ENCODE results near the gene LAMA5. TPM values are rescaled to one million over a fixed set of nuclear protein-coding genes. Genes with fewer than 3 reads are reported as not detected.

The LAMA5 gene
- total RNA-seq, 2 donors from 2014 or later, result 315 to 369 TPM

DNA sequence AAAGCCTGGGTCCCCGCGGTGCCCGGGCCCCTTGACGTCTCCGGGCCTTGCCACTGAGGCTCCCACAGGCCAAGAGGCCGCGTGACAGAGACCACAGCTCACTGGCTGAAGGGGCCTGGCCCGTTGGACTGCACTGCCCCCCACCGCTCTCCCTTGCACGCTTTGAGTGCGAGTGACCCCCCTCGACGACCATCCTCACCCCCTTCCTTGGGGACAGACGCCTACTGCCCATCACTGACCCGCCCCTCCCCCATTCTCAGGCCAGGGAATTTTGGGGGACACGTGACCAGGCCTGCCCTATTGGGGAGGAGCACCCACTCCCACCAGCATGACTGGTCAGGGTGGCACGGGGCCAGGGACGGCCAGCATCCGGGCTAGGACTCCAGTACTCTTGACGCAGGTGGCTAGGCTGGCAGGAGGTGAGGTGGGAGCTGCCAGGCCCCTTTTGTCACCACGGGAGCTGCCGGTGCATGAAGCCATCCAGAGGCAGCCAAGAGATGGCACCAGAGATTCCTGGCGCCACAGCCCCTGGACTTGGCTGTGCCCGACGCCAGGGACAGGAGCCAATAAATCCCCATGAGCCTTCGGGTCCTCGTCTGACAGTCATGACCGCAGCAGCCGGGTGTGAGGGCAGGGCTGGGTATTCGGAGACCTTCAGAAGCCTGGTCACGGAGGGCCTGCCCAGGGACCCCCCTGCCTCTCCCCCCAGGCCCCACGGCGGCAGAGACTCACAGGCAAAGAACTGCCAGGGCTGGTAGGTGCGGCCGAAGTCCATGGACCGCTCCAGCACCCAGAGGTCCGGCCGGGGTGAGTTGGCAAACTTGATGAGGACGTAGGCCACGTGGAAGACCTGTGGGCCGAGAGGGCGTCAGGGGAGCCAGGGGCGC lies 14.5 kb downstream of the LAMA5 start:
- TF ChIP-seq, protein P1, sequence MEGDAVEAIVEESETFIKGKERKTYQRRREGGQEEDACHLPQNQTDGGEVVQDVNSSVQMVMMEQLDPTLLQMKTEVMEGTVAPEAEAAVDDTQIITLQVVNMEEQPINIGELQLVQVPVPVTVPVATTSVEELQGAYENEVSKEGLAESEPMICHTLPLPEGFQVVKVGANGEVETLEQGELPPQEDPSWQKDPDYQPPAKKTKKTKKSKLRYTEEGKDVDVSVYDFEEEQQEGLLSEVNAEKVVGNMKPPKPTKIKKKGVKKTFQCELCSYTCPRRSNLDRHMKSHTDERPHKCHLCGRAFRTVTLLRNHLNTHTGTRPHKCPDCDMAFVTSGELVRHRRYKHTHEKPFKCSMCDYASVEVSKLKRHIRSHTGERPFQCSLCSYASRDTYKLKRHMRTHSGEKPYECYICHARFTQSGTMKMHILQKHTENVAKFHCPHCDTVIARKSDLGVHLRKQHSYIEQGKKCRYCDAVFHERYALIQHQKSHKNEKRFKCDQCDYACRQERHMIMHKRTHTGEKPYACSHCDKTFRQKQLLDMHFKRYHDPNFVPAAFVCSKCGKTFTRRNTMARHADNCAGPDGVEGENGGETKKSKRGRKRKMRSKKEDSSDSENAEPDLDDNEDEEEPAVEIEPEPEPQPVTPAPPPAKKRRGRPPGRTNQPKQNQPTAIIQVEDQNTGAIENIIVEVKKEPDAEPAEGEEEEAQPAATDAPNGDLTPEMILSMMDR (conservative IDR thresholded peaks at IDR 0.05), result no peak
- no peak for DNase-seq
- no peak overlapping the region for H3K9ac ChIP-seq (ENCODE audit: extremely low read depth, low read length, poor library complexity, severe bottlenecking)
- H3K4me1 Mint-ChIP-seq, result peaks cover 7% of the 10 kb centered on the region
- peaks cover 14% of the 10 kb centered on the region for H3K4me1 ChIP-seq (ENCODE audit: control insufficient read depth, insufficient read depth, low read length)
- no peak overlapping the region for H3K27ac Mint-ChIP-seq
- H3K27me3 Mint-ChIP-seq (ENCODE audit: insufficient read depth), result no peaks in the 10 kb centered on the region
- no peaks in the 10 kb centered on the region for H3K27me3 ChIP-seq (ENCODE audit: control insufficient read depth, insufficient read depth, low read length, poor library complexity, severe bottlenecking)
- peaks cover 54% of the 10 kb centered on the region for H3K36me3 ChIP-seq (ENCODE audit: control insufficient read depth, insufficient read depth, low read length)
- peaks cover 37% of the 10 kb centered on the region for H3K36me3 Mint-ChIP-seq (ENCODE audit: low read depth)
- no peak overlapping the region for H3K27ac ChIP-seq (ENCODE audit: low read depth, low read length)
- peaks cover 9% of the 10 kb centered on the region for H3K9me3 ChIP-seq (ENCODE audit: control insufficient read depth, low read length)
- no peak overlapping the region for H3K4me3 ChIP-seq (ENCODE audit: low read length)
- WGBS, 2 experiments (ENCODE audit: insufficient coverage in 1 of 2, insufficient read length in 1 of 2), result 92 to 94% methylated on average over 33 to 42 of the region's 43 CpGs
- H3K4me3 Mint-ChIP-seq, result no peak overlapping the region
- H3K9me3 Mint-ChIP-seq, result peaks cover 14% of the 10 kb centered on the region

DNA sequence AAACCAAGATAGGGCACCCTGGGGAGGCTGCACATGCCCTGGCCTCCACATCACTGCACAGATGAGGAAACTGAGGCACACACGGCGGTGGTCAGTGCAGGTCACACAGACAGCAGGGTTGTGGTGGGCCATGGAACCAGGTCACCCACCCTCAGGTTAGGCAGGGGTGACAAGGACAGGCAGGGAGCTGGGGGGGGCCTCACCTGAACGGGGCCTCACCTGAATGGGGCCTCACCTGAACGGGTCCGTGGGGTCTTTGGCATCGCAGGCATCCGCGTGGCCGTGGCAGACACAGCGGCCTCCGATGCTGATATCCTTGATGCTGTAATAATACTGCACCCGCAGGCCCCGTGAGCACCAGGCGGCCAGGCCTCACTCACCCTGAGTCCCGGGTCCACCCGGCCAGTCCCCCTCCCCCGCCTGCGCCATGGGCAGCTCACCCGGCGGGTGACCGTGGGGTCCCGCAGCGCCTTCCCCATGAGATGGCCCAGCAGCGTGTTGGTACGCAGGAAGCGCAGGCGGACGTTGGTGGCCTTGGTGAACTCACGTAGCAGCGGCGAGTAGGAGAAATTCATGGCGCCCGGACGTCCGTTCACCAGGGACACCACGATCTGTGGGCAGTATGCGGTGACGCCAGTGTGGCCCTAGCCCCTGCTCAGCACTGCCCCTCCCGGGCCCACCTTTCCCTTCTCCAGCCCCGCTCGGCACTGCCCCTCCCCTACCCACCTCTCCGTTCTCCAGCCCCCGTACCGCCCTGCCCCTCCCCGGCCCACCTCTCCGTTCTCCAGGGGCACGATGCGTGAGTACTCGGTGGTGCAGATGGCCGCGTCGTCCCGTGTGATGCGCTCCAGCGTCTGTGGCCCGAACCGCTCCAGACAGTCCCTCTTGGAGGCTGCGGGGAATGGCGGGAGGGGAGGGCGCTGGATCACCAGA lies 15.4 kb downstream of the LAMA5 start:
- Mint-ChIP-seq H3K27ac (no peak overlapping the region), H3K4me1 (peaks cover 7% of the 10 kb centered on the region), H3K27me3 (ENCODE audit: insufficient read depth) (no peaks in the 10 kb centered on the region), H3K4me3 (no peak overlapping the region), H3K9me3 (peaks cover 14% of the 10 kb centered on the region), H3K36me3 (ENCODE audit: low read depth) (peaks cover 41% of the 10 kb centered on the region)
- no peak overlapping the region for H3K4me3 ChIP-seq (ENCODE audit: low read length)
- 93 to 95% methylated on average over 55 to 60 of the region's 60 CpGs for WGBS, 2 experiments (ENCODE audit: insufficient coverage in 1 of 2, insufficient read length in 1 of 2)
- TF ChIP-seq, protein P1 (conservative IDR thresholded peaks at IDR 0.05), result no peak
- peaks cover 9% of the 10 kb centered on the region for H3K9me3 ChIP-seq (ENCODE audit: control insufficient read depth, low read length)
- H3K9ac ChIP-seq (ENCODE audit: extremely low read depth, low read length, poor library complexity, severe bottlenecking), result no peak overlapping the region
- H3K4me1 ChIP-seq (ENCODE audit: control insufficient read depth, insufficient read depth, low read length), result peaks cover 10% of the 10 kb centered on the region
- H3K27ac ChIP-seq (ENCODE audit: low read depth, low read length), result no peak overlapping the region
- peaks cover 60% of the 10 kb centered on the region for H3K36me3 ChIP-seq (ENCODE audit: control insufficient read depth, insufficient read depth, low read length)
- H3K27me3 ChIP-seq (ENCODE audit: control insufficient read depth, insufficient read depth, low read length, poor library complexity, severe bottlenecking), result no peaks in the 10 kb centered on the region
- DNase-seq, result no peak

DNA sequence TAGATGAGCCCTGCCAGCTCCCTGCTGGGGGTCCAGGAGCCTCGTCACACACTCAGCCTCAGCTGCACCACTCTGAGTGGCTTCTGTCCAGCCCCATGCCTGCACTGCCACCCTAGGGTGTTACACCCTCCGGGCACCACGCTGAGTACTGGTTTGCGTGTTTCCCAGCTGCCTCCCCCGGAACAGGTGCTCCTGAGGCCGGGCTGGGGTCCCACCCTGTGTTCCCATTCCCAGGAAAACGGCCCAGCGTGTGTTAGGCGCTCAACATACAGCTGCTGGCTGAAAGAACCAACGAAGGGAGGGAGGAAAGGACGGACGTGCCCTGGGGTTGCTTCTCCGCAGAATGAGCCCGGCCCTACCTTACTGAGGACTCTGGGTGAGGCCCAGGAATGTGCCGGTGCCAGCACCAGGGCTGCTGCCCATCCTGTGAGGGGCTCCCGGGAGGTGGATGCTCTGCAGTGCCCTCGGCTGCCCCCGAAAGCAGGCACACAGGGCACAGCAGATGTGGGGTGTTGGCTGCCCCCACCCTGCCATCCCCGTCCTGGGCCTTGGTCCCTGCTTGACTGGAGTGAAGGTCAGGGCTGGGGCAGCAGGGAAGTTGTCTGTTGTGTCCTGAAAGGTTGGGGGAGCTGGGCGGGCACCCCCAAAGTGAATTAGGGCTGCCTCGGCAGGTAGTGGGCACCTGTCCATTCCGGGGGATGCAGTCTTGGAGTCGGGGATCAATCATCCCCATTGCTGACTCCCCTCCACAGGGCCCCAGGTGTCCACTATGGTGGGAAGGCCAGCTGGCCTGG lies 16.3 kb downstream of the LAMA5 start:
- H3K4me3 Mint-ChIP-seq, result no peak overlapping the region
- peaks cover 14% of the 10 kb centered on the region for H3K9me3 Mint-ChIP-seq
- TF ChIP-seq, protein P1 (conservative IDR thresholded peaks at IDR 0.05), result no peak
- H3K27ac ChIP-seq (ENCODE audit: low read depth, low read length), result no peak overlapping the region
- H3K36me3 ChIP-seq (ENCODE audit: control insufficient read depth, insufficient read depth, low read length), result peaks cover 61% of the 10 kb centered on the region
- no peaks in the 10 kb centered on the region for H3K27me3 Mint-ChIP-seq (ENCODE audit: insufficient read depth)
- H3K4me1 ChIP-seq (ENCODE audit: control insufficient read depth, insufficient read depth, low read length), result peaks cover 2% of the 10 kb centered on the region
- H3K27ac Mint-ChIP-seq, result no peak overlapping the region
- WGBS, 2 experiments (ENCODE audit: insufficient coverage in 1 of 2, insufficient read length in 1 of 2), result 90 to 96% methylated on average over 15 to 23 of the region's 23 CpGs
- H3K4me1 Mint-ChIP-seq, result peaks cover 1% of the 10 kb centered on the region
- H3K4me3 ChIP-seq (ENCODE audit: low read length), result no peak overlapping the region
- peaks cover 9% of the 10 kb centered on the region for H3K9me3 ChIP-seq (ENCODE audit: control insufficient read depth, low read length)
- no peak overlapping the region for H3K9ac ChIP-seq (ENCODE audit: extremely low read depth, low read length, poor library complexity, severe bottlenecking)
- DNase-seq, result no peak
- no peaks in the 10 kb centered on the region for H3K27me3 ChIP-seq (ENCODE audit: control insufficient read depth, insufficient read depth, low read length, poor library complexity, severe bottlenecking)
- H3K36me3 Mint-ChIP-seq (ENCODE audit: low read depth), result peaks cover 43% of the 10 kb centered on the region

Data from endodermal cell (in vitro differentiated cells).